Spleen (tissue), 11 donors: ENCODE measurements around the gene TIGD6. TPM values are rescaled to one million over a fixed set of nuclear protein-coding genes. Genes with fewer than 3 reads are reported as not detected.
A peak's percentile ranks its signal among the peaks of the same experiment; 100 is the strongest.

Experiments used
- DNase-seq: peaks from one replicate; pipeline ENCODE4 v3.0.0-alpha.2; 2020
- H3K27ac ChIP-seq, 8 donors: fragments of 200-600 bp; sonication (generic) in 7 of 8; 1 replicate in 4 of 8; 2 replicates in 4 of 8; pipeline versions ENCODE4 v1.5.0 to v1.8.0; 2016 to 2021; ENCODE audit warnings: inconsistent platforms in 4 of 8, mild to moderate bottlenecking in 4 of 8, moderate library complexity in 1 of 8
- H3K27me3 ChIP-seq, 7 donors: fragments of 200-600 bp; sonication (generic) in 6 of 7; replicated peaks in 1 of 7; 1 replicate in 4 of 7; 2 replicates in 3 of 7; pipeline versions ENCODE4 v1.5.0 to v1.8.0; 2016 to 2021; ENCODE audit warnings: inconsistent platforms in 3 of 7, mild to moderate bottlenecking in 1 of 7
- H3K36me3 ChIP-seq, 6 donors: fragments of 200-600 bp; sonication (generic) in 5 of 6; 1 replicate in 4 of 6; 2 replicates in 2 of 6; pipeline versions ENCODE4 v1.5.0 to v1.8.0; 2016 to 2021; ENCODE audit warnings: inconsistent platforms in 2 of 6
- H3K4me1 ChIP-seq, 6 donors: fragments of 200-600 bp; sonication (generic) in 5 of 6; 1 replicate in 3 of 6; 2 replicates in 3 of 6; pipeline versions ENCODE4 v1.5.0 to v1.8.0; 2016 to 2021; ENCODE audit warnings: inconsistent platforms in 3 of 6
- H3K4me3 ChIP-seq, 8 donors: fragments of 200-600 bp; sonication (generic) in 7 of 8; 1 replicate in 4 of 8; 2 replicates in 4 of 8; pipeline versions ENCODE4 v1.5.0 to v1.8.0; 2016 to 2021; ENCODE audit warnings: inconsistent platforms in 4 of 8, mild to moderate bottlenecking in 4 of 8, moderate library complexity in 2 of 8
- H3K9me3 ChIP-seq, 8 donors: fragments of 200-600 bp; sonication (generic) in 7 of 8; 1 replicate in 4 of 8; 2 replicates in 4 of 8; pipeline versions ENCODE4 v1.5.0 to v1.8.0; 2016 to 2021; ENCODE audit warnings: inconsistent platforms in 4 of 8
- POLR2A ChIP-seq, 3 donors: fragments of 450-650 bp; IDR thresholded peaks; one replicate each; pipeline ENCODE4 v1.5.1; 2017; ENCODE audit warnings: antibody characterized with exemption in 3 of 3, mild to moderate bottlenecking in 1 of 3
- POLR2AphosphoS5 ChIP-seq, 3 donors: sonication (generic); formaldehyde crosslinking; IDR thresholded peaks; one replicate each; pipeline ENCODE4 v1.5.1; 2017; ENCODE audit warnings: antibody characterized with exemption in 3 of 3
- WGBS, 5 donors: extraction: QIAGEN DNeasy Blood & Tissue Kit in 3 of 5; methylation state at CpG; one replicate each; pipeline versions ENCODE4 v1.1.5 to v1.1.7; 2013 to 2018; 5-methylcytosine and 5-hydroxymethylcytosine counted together
- intact Hi-C: fragments of 100-400 bp; cut with DNase I; formaldehyde crosslinking; loops from one replicate; pipeline ENCODE4 v1.15.0; 2023; ENCODE audit warnings: low total_unique reads
- polyA plus RNA-seq, 3 donors: library from polyadenylated mRNA; stranded (reverse); fragments of 200-250 nt; gene quantifications; one replicate each; pipeline ENCODE4 v1.2.1, GENCODE V29; 2013
- total RNA-seq, 7 donors: library from RNA; depleted of rRNA in 3 of 7; stranded (reverse); fragments of >200 nt in 3 of 7; fragmentation: NEBNext Ultra II Directional in 4 of 7; extraction: Animal tissue kit (Norgen Biotek cat#: 25700) in 4 of 7; gene quantifications; one replicate each; pipeline versions ENCODE4 v1.1.0 to v1.2.1, GENCODE V29; 2016 to 2021
- TF ChIP-seq, protein P1 (sequence below), 11 experiments: fragments of 200-600 bp in 7 of 11; fragments of 450-650 bp in 4 of 11; sonication (generic) in 4 of 11; IDR thresholded peaks in 8 of 11; conservative IDR thresholded peaks in 3 of 11; 1 replicate in 7 of 11; 2 replicates in 4 of 11; pipeline versions ENCODE4 v1.4.0 to v1.8.0; 2016 to 2021; ENCODE audit warnings: antibody characterized with exemption in 11 of 11, inconsistent platforms in 4 of 11, mild to moderate bottlenecking in 1 of 11
- donor health status: healthy with polysubstance abuse.
- donor health status: DM: no; HTN: no; CAD: no; lungs with moderate emphysema.
- donor health status: DM: no; HTN: no; CAD: no.
- donor health status: Bipolar disorder and iron deficiency.
- donor health status: healthy.
- donor health status: DM: no; HTN: no; CAD: no.
- donor health status: DM: yes; HTN: yes; CAD: no.

TIGD6 gene
- total and polyA plus RNA-seq, 10 donors: 2.4 to 5.8 (median 3.4) TPM

DNA sequence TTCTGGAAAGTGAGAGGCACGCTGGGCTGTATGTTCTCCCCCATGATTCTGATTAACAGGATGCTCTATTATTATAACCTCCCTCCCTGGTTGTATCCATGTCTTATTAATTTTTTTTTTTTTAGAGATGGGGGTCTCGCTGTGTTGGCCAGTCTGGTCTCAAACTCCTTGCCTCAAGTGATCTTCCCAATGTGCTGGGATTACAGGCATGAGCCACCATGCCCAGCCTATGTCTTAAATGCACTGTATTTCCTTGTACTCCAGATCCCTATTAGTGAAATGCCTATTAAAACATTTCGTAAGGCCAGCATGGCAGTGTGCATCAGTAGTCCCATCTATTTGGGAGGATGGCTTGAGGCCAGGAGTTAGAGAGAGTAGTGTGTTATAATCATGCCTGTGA is 7.0 kb downstream of the TIGD6 start:
- no peaks in the 10 kb centered on the region for H3K9me3 ChIP-seq
- no peak overlapping the region for H3K27ac ChIP-seq
- no peak overlapping the region for H3K4me3 ChIP-seq
- DNase-seq: no peak
- intact Hi-C loops: loop anchor here (5.0 kb wide), 1 partner anchor 356 kb away; no protein-coding TSS in a partner anchor
- no peaks in the 10 kb centered on the region for H3K27me3 ChIP-seq
- 91 to 96% (median 93%) methylated on average over 3 of the region's 3 CpGs for WGBS, 5 donors
- peaks cover 0 to 6% (median 0%) of the 10 kb centered on the region in 6 donors for H3K4me1 ChIP-seq
- TF ChIP-seq POLR2A (IDR thresholded peaks at IDR 0.05) (no peak), POLR2AphosphoS5 (IDR thresholded peaks at IDR 0.05) (no peak)
- TF ChIP-seq, protein P1, sequence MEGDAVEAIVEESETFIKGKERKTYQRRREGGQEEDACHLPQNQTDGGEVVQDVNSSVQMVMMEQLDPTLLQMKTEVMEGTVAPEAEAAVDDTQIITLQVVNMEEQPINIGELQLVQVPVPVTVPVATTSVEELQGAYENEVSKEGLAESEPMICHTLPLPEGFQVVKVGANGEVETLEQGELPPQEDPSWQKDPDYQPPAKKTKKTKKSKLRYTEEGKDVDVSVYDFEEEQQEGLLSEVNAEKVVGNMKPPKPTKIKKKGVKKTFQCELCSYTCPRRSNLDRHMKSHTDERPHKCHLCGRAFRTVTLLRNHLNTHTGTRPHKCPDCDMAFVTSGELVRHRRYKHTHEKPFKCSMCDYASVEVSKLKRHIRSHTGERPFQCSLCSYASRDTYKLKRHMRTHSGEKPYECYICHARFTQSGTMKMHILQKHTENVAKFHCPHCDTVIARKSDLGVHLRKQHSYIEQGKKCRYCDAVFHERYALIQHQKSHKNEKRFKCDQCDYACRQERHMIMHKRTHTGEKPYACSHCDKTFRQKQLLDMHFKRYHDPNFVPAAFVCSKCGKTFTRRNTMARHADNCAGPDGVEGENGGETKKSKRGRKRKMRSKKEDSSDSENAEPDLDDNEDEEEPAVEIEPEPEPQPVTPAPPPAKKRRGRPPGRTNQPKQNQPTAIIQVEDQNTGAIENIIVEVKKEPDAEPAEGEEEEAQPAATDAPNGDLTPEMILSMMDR (IDR thresholded peaks at IDR 0.05 in 8 of 11, conservative IDR thresholded peaks at IDR 0.05 in 3 of 11): no peak
- H3K36me3 ChIP-seq: peaks cover 0 to 25% (median 11%) of the 10 kb centered on the region in 6 donors

DNA sequence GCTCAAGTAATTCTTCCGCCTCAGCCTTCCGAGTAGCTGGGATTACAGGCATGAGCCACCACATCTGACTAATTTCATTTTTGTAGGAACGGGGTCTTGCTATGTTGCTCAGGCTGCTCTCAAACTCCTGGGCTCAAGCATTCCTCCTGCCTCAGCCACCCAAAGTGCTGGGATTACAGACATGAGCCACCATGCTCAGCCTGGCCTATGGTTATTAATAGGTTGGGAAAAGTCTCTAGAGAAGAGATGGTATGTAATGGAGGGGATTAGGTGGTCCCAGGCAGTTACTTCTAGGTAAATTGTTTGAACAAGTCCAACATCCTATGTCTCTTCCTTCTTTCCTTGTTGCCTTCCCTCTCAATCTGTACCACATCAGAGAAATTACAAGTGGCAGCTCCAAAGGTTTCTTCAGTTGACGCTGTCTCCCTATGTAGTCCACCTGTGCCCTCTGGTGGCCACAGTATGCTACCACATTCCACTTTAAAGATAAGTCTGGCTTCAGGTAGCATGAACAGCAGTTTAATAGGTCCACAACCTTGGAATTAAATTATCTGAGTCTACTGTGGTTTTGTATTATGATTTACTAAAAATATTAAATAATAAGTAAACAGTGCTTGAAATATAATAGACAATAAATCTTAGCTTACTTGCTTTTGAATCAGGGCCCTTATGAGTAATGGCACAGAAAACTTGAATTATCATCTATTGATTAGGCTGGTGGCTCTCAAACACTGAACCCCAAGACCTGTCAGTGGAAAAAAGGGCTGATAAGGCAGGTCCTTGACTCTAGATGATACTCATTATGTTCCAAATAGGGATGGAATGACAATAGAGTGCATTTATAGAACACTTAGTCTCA is 9.7 kb downstream of the TIGD6 start:
- H3K4me1 ChIP-seq: peaks cover 0 to 6% (median 0%) of the 10 kb centered on the region in 6 donors
- H3K27me3 ChIP-seq: no peaks in the 10 kb centered on the region
- intact Hi-C loops: loop anchor here (5.0 kb wide), 1 partner anchor 353 kb away; no protein-coding TSS in a partner anchor
- H3K4me3 ChIP-seq: no peak overlapping the region
- 68 to 72% (median 71%) methylated on average over 4 of the region's 4 CpGs for WGBS, 5 donors
- no peaks in the 10 kb centered on the region for H3K9me3 ChIP-seq
- TF ChIP-seq POLR2A (IDR thresholded peaks at IDR 0.05): no peak
- TF ChIP-seq, protein P1 (IDR thresholded peaks at IDR 0.05 in 8 of 11, conservative IDR thresholded peaks at IDR 0.05 in 3 of 11): peak; percentile 60 to 91 (median 85)
- no peak for TF ChIP-seq POLR2AphosphoS5 (IDR thresholded peaks at IDR 0.05)
- DNase-seq: peak; percentile 77
- no peak overlapping the region for H3K27ac ChIP-seq
- H3K36me3 ChIP-seq: peaks cover 0 to 17% (median 10%) of the 10 kb centered on the region in 6 donors

DNA sequence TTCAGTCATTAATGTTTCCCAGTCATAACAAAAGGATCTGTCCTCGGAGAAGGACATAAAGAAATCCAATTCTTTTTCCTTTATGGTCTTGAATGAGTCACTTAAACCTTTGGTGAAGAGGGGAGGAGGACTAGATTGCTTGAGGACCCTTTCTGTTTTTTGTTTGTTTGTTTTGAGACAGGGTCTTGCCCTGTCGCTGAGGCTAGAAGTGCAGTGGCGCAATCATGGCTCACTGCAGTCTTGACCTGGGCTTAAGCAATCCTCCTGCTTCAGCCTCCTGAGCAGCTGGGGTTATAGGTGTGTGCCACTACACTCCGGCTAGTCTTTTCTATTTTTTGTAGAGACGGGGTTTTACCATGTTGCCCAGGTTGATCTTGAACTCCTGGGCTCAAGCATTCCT is 12.3 kb downstream of the TIGD6 start:
- H3K9me3 ChIP-seq: no peaks in the 10 kb centered on the region
- DNase-seq: no peak
- intact Hi-C loops: loop anchor here (2.0 kb wide), 1 partner anchor 153 kb away; no protein-coding TSS in a partner anchor
- no peak overlapping the region for H3K4me3 ChIP-seq
- TF ChIP-seq POLR2AphosphoS5 (IDR thresholded peaks at IDR 0.05): no peak
- TF ChIP-seq, protein P1 (IDR thresholded peaks at IDR 0.05 in 8 of 11, conservative IDR thresholded peaks at IDR 0.05 in 3 of 11): no peak
- no peak for TF ChIP-seq POLR2A (IDR thresholded peaks at IDR 0.05)
- peaks cover 0 to 15% (median 0%) of the 10 kb centered on the region in 6 donors for H3K36me3 ChIP-seq
- H3K27me3 ChIP-seq: no peaks in the 10 kb centered on the region
- H3K27ac ChIP-seq: no peak overlapping the region
- WGBS, 5 donors: 80 to 92% (median 87%) methylated on average over 5 of the region's 5 CpGs
- peaks cover 0 to 6% (median 0%) of the 10 kb centered on the region in 6 donors for H3K4me1 ChIP-seq

DNA sequence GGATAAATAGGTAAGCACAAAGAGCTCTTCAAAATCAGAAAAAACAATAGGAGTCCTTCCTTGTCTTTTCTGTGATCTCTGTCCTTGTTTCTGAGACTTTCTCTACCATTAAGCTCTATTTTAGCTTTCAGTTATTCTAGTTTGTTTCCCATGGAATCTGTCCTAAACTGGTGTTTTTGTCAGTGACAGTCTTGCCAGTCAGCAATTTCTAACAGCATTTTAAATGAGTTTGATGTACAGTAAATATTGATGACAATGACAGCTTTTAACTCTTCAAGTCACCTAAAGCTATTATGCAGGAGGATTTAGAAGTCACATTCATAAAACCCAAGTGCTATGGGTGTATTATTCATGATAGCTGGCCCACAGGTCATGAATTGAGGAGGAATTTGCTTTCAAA is 17.9 kb downstream of the TIGD6 start:
- Histone ChIP-seq H3K27me3 (no peaks in the 10 kb centered on the region), H3K4me1 (no peaks in the 10 kb centered on the region), H3K27ac (no peak overlapping the region), H3K9me3 (no peaks in the 10 kb centered on the region), H3K36me3 (peaks cover 0 to 70% (median 30%) of the 10 kb centered on the region in 6 donors), H3K4me3 (no peak overlapping the region)
- intact Hi-C loops: no loop called here
- DNase-seq: no peak
- TF ChIP-seq POLR2AphosphoS5 (IDR thresholded peaks at IDR 0.05): no peak
- no peak for TF ChIP-seq POLR2A (IDR thresholded peaks at IDR 0.05)
- TF ChIP-seq, protein P1 (IDR thresholded peaks at IDR 0.05 in 8 of 11, conservative IDR thresholded peaks at IDR 0.05 in 3 of 11): no peak
